GM10266 (cell line): Measurements from ENCODE around the gene PDE8A.

Experiments used
- DNase-seq: peaks from one replicate; pipeline ENCODE4 v3.0.0; 2012; ENCODE audit errors: extremely low spot score
- TF ChIP-seq, protein P1 (sequence below): IDR thresholded peaks from 2 replicates; pipeline ENCODE4 v1.5.1; 2012; ENCODE audit warnings: mild to moderate bottlenecking, low read depth; ENCODE audit not compliant: control insufficient read depth, insufficient read depth; ENCODE audit errors: missing control alignments

PDE8A gene

DNA sequence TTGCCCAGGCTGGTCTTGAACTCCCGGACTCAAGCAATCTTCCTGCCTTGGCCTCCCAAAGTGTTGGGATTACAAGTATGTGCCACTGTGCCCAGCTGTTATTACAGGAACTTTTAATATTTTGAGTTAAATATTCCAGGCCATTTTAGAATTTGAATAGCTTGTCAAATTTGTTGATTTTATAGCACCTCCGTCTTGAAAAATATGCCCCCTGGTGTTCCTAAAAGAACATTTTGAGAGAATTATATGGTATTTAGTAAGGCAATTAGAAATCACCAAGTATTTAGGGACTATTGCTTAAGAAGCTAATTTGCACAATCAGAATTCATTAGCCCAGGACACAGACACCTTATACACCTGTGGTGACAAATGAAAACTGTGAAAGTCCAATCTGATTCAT is 23.7 kb downstream of the PDE8A start:
- TF ChIP-seq, protein P1, sequence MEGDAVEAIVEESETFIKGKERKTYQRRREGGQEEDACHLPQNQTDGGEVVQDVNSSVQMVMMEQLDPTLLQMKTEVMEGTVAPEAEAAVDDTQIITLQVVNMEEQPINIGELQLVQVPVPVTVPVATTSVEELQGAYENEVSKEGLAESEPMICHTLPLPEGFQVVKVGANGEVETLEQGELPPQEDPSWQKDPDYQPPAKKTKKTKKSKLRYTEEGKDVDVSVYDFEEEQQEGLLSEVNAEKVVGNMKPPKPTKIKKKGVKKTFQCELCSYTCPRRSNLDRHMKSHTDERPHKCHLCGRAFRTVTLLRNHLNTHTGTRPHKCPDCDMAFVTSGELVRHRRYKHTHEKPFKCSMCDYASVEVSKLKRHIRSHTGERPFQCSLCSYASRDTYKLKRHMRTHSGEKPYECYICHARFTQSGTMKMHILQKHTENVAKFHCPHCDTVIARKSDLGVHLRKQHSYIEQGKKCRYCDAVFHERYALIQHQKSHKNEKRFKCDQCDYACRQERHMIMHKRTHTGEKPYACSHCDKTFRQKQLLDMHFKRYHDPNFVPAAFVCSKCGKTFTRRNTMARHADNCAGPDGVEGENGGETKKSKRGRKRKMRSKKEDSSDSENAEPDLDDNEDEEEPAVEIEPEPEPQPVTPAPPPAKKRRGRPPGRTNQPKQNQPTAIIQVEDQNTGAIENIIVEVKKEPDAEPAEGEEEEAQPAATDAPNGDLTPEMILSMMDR = no peak
- no peak for DNase-seq

- DNase-seq = no peak
- TF ChIP-seq, protein P1 = no peak
Observed at GRCh38 chr15:85005746-85006145, 24.1 kb downstream of the PDE8A start.

DNA sequence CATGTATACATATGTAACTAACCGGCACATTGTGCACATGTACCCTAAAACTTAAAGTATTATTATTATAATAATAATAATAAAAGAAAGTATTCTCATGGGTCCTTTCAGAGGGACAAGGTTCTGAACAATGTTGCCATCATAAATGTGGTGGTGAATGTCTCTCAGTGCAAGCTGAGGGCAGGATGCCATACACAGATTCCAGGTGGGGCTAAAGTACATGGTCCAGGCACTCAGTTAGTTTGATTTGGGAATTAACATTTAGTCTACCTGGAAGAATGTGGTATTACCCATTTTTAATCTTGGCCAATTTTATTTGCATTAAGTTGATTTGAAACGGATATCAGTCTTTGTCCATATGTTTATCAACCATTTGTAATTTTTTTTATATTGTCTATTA is 24.5 kb downstream of the PDE8A start:
- TF ChIP-seq, protein P1 = no peak

DNA sequence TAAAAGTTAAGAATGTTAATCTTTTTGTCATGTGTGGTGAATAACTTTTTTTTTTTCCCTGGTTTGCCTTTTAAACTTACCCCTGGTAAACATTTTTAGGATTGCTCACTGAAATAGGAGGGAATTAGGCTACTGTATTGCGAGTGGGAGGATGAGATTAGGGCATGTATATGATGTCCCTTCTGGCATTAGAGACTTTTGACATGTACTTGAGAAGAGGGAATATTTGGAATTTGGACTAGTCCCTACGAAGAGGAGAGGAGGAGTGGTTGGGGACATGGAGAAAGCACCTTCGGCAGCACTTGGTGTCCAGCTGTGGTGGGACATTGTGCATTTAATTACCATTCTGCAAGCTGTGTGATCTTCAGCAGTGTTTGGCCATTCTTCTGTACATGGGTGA is 25.0 kb downstream of the PDE8A start:
- DNase-seq = no peak
- TF ChIP-seq, protein P1 = no peak

More for the DNA sequence above, 24.5 kb downstream of the PDE8A start:
- no peak for DNase-seq

- DNase-seq = no peak
- TF ChIP-seq, protein P1 = no peak
Observed at GRCh38 chr15:85007137-85007536, 25.5 kb downstream of the PDE8A start.

GRCh38 chr15:85007741-85008397 is 26.2 kb downstream of the PDE8A start:
- no peak for DNase-seq
- TF ChIP-seq, protein P1 = no peak

DNA sequence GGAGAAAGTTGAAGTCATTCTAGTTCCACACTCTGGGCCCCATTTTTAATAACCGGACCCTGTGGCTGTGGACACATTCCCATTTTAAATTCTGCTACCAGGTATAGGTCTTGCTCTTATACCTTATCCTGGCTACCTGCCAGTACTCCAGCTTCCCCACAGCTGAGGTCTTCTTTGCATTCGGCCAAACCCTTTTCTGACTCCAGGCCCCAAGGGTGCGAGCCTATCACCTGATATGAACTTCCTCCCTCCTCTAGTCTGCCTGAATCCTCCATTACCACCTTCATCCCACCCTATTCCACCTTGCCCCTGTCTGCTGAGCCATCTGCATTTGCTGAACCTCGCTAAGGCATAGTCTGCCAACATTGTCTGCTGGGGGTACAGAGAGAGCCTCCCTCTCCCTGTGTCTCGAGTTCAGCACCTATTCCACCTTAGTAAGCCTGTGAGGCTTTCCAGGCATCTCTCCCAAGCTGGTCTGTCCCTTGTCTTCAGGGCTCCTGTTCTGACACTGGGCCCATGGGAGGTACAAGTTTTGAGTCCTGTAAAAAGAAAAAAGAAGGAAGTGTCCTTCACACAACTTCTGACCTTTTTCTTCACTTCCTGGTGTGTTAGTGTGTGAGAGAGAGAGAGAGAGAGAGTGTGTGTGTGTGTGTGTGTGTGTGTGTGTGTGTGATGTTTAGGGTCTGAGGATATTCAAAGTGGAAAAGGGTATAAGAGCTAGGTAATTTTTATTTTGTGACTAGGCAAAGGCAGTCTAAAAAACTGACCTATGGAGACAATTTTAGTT is 27.0 kb downstream of the PDE8A start:
- no peak for DNase-seq
- TF ChIP-seq, protein P1 = no peak
